ENCODE data around the gene BATF.
"Not testable (repeated sequence)": the region's sequence is repeated elsewhere in the genome, so short reads cannot be mapped to it uniquely, and the experiment has no call there.

The BATF gene, protein sequence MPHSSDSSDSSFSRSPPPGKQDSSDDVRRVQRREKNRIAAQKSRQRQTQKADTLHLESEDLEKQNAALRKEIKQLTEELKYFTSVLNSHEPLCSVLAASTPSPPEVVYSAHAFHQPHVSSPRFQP

DNA sequence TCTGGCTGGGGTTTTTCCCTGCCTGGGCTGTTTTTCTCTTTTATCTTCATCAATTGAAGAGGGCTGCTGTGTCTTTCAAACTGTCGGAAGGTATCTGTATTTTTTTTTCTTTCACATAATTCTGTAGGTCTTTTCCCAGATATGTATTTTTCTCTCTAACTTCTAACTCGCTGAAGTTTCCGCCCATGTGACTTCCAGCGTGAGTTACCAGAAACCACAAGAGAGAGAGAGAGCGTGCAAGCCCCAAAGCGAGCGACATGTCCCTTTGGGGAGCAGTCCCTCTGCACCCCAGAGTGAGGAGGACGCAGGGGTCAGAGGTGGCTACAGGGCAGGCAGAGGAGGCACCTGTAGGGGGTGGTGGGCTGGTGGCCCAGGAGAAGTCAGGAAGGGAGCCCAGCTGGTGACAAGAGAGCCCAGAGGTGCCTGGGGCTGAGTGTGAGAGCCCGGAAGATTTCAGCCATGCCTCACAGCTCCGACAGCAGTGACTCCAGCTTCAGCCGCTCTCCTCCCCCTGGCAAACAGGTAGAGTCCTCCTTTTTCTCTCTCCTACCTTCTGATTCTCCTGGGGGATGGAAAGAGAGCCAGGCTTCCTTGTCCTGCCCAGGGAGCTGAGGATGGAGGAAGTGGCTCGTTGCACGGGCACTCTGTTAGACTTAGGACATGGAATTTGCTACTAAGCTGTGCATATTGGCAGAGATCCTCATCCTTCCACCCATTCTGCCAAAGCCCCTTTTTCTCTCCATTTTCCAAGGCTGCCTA lies at the start of gene BATF:
Gene BATF (plus strand): TSS at position 246 of the 759 bp plus-strand sequence. CDS start 214 bp downstream, at position 460.
- no peak for DNase-seq

DNA sequence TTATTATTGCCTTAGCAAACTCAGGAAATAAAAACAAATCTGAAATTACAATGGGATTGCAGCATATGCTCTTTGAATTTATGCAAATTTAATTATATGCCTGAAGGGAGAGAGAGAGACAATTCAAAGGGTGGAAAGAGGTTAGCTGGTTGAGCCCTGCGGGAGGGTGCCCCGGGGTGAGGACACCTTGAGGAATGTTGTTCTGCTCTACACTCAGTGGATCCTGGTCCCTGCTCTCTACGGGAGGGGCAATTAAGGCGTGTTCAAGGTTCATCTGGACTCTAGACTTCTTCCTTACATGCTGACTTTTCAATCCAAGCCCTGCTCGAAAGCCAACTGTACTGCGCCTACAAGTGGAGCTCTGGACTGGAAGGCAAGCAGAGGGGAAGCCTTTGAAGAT lies 48.1 kb upstream of the BATF start:
- DNase-seq = not testable (repeated sequence)

GRCh38 chr14:75476274-75476995 lies 45.8 kb upstream of the BATF start:
- peak; percentile 28 for DNase-seq

DNA sequence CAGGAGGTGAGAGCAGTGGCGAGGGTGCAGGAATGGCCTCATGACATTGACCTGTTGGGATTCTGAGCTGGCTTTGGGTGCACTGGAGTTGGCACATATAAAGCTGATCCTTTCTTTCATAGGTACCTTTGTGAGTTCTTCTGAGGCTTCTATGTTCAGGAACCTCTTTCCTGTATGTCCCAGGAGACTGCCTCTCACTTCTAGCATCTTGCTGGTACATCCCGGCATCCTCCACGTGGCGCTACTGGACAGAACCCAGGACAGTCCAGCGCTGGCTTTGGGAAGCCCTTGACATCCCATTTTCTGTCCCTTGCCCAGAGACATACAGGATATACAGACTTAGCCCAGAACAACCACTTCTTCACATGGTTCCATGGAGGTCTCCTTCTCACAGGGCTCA lies 44.4 kb upstream of the BATF start:
- no peak for DNase-seq

DNA sequence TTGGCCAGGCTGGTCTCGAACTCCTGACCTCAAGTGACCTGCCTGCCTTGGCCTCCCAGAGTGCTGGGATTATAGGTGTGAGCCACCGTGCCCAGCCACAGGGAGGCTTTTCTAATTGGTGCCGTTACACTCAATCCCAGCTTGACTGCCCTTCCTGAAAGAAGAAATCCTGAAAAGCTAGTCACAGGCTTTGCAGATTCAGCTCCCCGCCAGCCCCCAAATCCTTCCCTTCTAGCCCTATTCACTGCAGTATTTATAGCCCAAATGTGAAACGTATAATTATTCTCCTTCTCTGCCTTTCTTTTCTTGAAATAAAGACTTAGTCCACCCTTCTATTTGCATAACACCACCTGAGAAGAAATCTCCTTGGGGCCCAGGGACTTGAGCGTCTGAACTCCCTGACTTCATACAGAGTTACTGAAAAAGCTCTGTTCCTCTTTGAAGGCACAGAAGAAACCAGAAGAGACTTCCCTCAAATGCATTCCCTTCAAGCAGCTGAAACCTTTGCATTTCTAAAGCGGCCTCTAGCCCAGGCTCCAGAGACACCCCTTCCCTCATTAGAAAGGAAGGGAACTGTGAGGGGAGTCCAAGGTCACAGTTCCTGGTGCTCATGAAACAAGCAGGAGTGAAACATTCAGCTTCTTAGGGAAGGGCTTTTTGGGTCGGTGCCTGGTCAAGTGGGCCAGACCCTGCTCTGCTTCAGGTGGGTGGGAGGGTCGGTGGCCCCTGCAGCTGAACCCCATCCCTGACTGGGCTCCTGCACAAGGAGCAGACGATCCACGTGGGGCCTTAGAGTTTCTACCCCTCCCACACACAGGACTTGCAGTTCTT lies 42.3 kb upstream of the BATF start:
- DNase-seq = no peak

DNA sequence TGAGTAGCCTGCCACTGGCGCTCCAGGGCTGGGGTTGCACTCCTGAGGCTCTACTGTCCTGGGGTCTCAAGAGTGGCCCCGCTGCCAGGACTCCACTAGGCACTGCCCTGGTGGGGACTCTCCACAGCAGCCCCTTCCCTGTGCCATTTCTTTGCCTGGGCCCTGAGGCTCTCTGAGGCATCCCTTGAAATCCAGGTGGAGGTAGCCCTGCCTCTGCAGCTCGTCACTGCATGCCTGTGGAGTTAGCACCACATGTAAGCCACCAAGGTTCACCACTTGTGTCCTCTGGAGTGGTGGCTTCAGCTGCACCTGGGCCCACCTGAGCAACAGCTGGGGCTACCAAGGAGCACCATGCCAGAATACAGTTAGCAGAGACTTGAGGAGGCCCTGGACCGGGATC lies 39.9 kb upstream of the BATF start:
- no peak for DNase-seq

DNA sequence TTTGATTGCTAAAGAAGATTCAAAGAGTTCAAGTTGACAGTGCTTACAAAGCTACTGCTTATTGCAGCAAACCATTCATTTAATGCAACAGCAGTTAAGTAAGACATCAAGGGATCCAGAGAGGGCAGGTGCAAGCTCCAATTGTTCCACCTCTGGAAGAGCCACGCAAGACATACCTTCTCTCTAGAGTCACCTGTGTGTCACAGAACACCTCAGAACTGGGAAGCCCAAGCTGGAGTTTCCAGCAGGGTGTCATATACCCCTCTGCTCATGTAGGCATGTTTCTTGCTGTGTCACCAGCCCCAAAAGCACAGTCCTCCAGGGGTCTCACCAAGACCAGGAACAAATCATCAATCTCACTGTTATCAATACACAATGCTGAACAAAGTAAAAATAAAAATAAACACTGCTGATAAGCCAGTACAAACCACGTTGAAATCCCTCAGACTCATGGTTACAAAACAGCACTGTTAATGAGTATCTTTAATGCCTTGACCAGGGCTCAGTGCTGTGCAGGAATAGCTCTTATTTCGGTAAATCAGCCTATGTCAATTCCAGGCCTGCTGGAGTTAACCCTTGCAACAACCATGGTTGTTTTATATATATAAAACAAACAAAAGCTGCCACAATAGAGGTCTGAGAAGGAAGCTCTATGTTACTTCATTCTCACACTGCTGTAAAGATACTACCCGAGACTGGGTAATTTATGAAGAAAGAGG lies 37.4 kb upstream of the BATF start:
- no peak for DNase-seq

- no peak for DNase-seq
Observed at GRCh38 chr14:75486318-75486717, 36.0 kb upstream of the BATF start.

- DNase-seq = peak; percentile 17
Observed at GRCh38 chr14:75487155-75487671, 35.1 kb upstream of the BATF start.

DNA sequence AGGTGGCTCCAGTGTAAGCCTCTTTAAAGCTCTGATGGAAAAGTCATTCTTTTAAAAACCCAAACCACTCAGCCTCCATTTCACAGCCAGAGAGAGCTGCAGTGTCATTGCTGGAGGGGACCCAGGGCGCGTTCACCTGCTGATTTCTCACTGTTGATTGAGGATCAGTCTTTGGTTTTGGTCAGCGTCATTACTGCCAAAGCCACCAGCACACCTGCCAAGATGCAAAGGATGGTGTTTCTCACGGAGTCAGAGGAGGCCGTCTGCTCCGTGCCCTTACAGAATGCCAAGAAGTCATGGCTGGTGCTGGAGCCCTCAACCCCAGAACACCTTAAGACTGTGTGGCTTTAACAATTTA lies 32.8 kb upstream of the BATF start:
- DNase-seq = no peak

- no peak for DNase-seq
Observed at GRCh38 chr14:75491376-75491978, 30.8 kb upstream of the BATF start.

GRCh38 chr14:75492832-75493591 lies 29.3 kb upstream of the BATF start:
- DNase-seq = no peak

GRCh38 chr14:75493592-75494087 lies 28.6 kb upstream of the BATF start:
- no peak for DNase-seq

GRCh38 chr14:75494896-75495295 lies 27.4 kb upstream of the BATF start:
- no peak for DNase-seq

- no peak for DNase-seq
Observed at GRCh38 chr14:75495399-75495798, 26.9 kb upstream of the BATF start.

- DNase-seq = no peak
Observed at GRCh38 chr14:75495882-75496281, 26.4 kb upstream of the BATF start.

- DNase-seq = no peak
Observed at GRCh38 chr14:75496755-75497154, 25.5 kb upstream of the BATF start.

DNA sequence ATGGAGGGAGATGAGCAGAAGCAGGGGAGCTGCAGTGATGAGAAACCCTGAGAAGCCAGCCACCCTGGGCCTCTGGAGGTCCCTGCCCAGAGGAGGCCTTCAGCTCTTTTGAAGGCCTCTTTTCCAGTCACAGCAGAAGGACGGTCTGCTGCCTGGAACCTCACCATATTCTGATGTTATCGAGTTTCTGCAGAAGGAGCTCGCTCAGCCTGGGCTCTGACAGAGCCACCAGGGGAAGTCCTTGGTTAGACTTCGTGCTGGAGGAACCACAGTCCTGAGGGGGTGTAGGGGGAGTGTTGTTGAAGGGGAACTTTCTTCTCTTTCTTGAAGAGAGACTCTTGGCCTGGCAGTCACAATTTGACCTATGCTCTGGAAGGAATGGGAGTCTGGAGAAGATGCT lies 25.1 kb upstream of the BATF start:
- no peak for DNase-seq

GRCh38 chr14:75497701-75498100 lies 24.6 kb upstream of the BATF start:
- no peak for DNase-seq

DNA sequence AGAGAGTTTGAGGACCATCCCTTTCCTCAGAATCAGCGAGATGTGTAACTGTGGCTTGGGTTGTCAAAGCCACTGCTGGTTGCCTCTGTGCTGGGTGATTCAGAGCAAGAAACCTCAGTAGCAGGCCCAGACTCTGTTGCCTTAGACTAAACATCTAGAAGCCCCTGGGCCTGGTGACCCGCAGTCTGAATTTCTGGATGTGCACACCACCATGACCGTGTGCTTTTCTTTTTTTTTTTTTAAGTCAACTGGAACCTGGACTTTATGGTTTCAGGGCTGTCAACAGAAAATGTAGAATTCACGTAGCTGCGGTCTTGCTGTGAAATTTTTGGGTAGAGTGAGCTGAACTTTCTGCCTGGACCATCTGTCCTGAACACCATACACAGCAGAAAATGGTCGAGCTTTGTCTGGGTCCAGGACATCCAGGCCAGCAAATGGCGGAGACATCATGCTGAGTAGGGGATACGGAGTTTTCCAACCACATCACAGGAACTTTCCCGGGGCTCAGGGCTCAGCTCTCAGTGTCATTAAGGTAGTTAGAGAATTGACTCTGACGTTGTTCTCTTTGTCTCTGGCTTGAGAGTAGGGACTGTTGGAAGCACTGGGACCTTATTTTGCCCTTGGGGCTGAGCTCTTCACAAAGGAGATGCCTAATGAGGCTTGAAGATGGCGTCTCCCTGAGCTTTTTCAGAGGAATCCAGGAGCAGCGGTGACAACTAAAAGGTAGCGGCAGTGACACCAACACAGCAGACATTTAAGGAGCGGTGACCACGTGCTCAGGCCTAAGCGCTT lies 23.0 kb upstream of the BATF start:
- DNase-seq = no peak

All from DMS79 treated with DMSO at 0.1 percent for 48 hours (cell line).